Ovary (tissue), 9 donors: Measurements from ENCODE around the gene BBOF1. TPM values are rescaled to one million over a fixed set of nuclear protein-coding genes. Genes with fewer than 3 reads are reported as not detected.

Experiments
- DNase-seq, 5 donors: peaks; one replicate each; pipeline ENCODE4 v3.0.0-alpha.2; 2019 to 2020
- H3K27ac ChIP-seq, 2 donors: fragments of 200-600 bp; one replicate each; pipeline versions ENCODE4 v1.5.1 to v1.8.0; 2019 to 2022
- H3K27me3 ChIP-seq: fragments of 200-600 bp; one replicate; pipeline ENCODE4 v1.8.0; 2022
- H3K36me3 ChIP-seq: fragments of 200-600 bp; sonication (generic); one replicate; pipeline ENCODE4 v1.5.1; 2019
- H3K4me1 ChIP-seq: one replicate; pipeline ENCODE4 v1.8.1; 2013; ENCODE audit warnings: mild to moderate bottlenecking, moderate library complexity; ENCODE audit not compliant: insufficient read depth
- H3K4me3 ChIP-seq: fragments of 200-600 bp; sonication (generic); one replicate; pipeline ENCODE4 v1.5.1; 2017
- H3K9me3 ChIP-seq, 2 donors: fragments of 200-600 bp in 1 of 2; sonication (generic) in 1 of 2; one replicate each; pipeline versions ENCODE4 v1.5.1 to v1.8.1; 2013 to 2019; ENCODE audit warnings: mild to moderate bottlenecking in 1 of 2, moderate library complexity in 1 of 2
- EP300 ChIP-seq: sonication (generic); formaldehyde crosslinking; IDR thresholded peaks from one replicate; pipeline ENCODE4 v1.6.1; 2017; ENCODE audit warnings: antibody characterized with exemption
- POLR2A ChIP-seq: fragments of 450-650 bp; IDR thresholded peaks from one replicate; pipeline ENCODE4 v1.6.1; 2017; ENCODE audit warnings: antibody characterized with exemption, mild to moderate bottlenecking, moderate library complexity
- WGBS, 3 donors: extraction: QIAGEN DNeasy Blood & Tissue Kit in 1 of 3; methylation state at CpG; one replicate each; pipeline versions ENCODE4 v1.1.5 to v1.1.7; 2013 to 2017; 5-methylcytosine and 5-hydroxymethylcytosine counted together
- intact Hi-C, 4 donors: fragments of 100-400 bp; cut with DNase I; formaldehyde crosslinking; loops; one replicate each; pipeline versions ENCODE4 v1.11.0 to v1.15.1; 2022 to 2023
- polyA plus RNA-seq, 2 donors: library from polyadenylated mRNA; stranded (reverse); fragments of 200-250 nt in 1 of 2; fragments of 350-450 nt in 1 of 2; fragmentation: Illumina TruSeq in 1 of 2; extraction: RNeasy Lipid Tissue Mini Kit (QIAGEN cat#74804) in 1 of 2; gene quantifications; one replicate each; pipeline ENCODE4 v1.2.3, GENCODE V29; 2013 to 2014
- total RNA-seq, 7 donors: library from RNA; depleted of rRNA in 2 of 7; stranded (reverse); fragments of >200 nt in 2 of 7; fragmentation: NEBNext Ultra II Directional in 3 of 7; extraction: Animal tissue kit (Norgen Biotek cat#: 25700) in 3 of 7; gene quantifications; one replicate each; pipeline versions ENCODE4 v1.1.0 to v1.2.4, GENCODE V29; 2016 to 2023
- TF ChIP-seq, protein P1 (sequence below), 3 donors: fragments of 450-650 bp in 2 of 3; fragments of 200-600 bp in 1 of 3; IDR thresholded peaks; one replicate each; pipeline versions ENCODE4 v1.5.1 to v1.8.0; 2016 to 2022; ENCODE audit warnings: antibody characterized with exemption in 3 of 3, mild to moderate bottlenecking in 1 of 3
- donor health status: DM: no; HTN: no; CAD: no; lungs with moderate emphysema.
- donor health status: DM: no; HTN: no; CAD: no.
- donor health status: Bipolar disorder and iron deficiency.
- donor health status: DM: yes; HTN: yes; CAD: no.
- donor health status: DM: no; HTN: no; CAD: no.
- donor health status: DM: yes; HTN: yes; CAD: no.

Gene BBOF1
- total and polyA plus RNA-seq, 9 donors = 1.7 to 16.5 (median 4.9) TPM

DNA sequence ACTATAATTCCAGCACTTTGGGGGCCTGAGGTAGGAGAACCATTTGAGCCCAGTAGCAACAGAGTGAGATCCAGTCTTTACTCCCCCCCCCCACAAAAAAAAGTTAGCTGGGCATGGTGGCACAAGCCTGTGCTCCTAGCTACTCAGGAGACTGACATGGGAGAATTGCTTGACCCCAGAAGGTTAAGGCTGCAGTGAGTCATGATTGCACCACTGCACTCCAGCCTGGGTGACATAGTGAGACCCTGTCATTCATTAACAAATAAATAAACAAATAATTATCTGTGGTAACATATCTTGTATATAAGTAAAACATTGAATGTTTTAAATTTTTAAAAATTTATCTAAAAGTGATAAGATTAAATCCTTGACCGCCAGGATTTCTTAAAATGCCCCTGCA, 4.8 kb upstream of the BBOF1 start:
- Histone ChIP-seq H3K27me3 (no peaks in the 10 kb centered on the region), H3K9me3 (no peaks in the 10 kb centered on the region), H3K27ac (no peak overlapping the region), H3K36me3 (no peaks in the 10 kb centered on the region), H3K4me1 (no peaks in the 10 kb centered on the region), H3K4me3 (no peak overlapping the region)
- no peak for DNase-seq
- intact Hi-C loops = loop anchor here in 1 of 4 donors (10.0 kb wide), 1 partner anchor 129 kb away; the partner anchor contains the start of gene ZNF410
- TF ChIP-seq EP300 (no peak), POLR2A (no peak)
- TF ChIP-seq, protein P1, sequence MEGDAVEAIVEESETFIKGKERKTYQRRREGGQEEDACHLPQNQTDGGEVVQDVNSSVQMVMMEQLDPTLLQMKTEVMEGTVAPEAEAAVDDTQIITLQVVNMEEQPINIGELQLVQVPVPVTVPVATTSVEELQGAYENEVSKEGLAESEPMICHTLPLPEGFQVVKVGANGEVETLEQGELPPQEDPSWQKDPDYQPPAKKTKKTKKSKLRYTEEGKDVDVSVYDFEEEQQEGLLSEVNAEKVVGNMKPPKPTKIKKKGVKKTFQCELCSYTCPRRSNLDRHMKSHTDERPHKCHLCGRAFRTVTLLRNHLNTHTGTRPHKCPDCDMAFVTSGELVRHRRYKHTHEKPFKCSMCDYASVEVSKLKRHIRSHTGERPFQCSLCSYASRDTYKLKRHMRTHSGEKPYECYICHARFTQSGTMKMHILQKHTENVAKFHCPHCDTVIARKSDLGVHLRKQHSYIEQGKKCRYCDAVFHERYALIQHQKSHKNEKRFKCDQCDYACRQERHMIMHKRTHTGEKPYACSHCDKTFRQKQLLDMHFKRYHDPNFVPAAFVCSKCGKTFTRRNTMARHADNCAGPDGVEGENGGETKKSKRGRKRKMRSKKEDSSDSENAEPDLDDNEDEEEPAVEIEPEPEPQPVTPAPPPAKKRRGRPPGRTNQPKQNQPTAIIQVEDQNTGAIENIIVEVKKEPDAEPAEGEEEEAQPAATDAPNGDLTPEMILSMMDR (IDR thresholded peaks at IDR 0.05) = no peak
- WGBS, 3 donors = 69 to 87% (median 78%) methylated on average over 1 of the region's 1 CpG

DNA sequence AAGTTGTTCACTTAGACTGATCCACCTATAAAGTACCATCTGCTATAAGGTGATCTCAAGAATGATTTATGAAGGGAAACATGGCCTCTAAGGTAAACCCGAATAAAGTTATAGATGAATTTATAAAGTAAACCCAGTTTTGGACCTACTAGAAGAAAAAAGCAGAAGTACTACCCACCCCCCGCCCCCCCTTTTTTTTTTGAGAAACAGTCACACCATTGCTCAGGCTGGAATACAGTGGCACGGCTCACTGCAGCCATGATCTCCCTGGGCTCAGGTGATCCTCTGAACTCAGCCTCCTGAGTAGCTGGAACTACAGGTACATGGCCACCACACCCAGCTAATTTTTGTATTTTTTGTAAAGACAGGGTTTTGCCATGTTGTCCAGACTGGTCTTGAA, 4.0 kb upstream of the BBOF1 start:
- DNase-seq = no peak
- H3K27ac ChIP-seq = no peak overlapping the region
- H3K36me3 ChIP-seq = no peaks in the 10 kb centered on the region
- H3K27me3 ChIP-seq = no peaks in the 10 kb centered on the region
- H3K4me1 ChIP-seq = no peaks in the 10 kb centered on the region
- intact Hi-C loops = loop anchor here in 1 of 4 donors (10.0 kb wide), 1 partner anchor 130 kb away; the partner anchor contains the start of gene ZNF410
- no peak overlapping the region for H3K4me3 ChIP-seq
- WGBS, 3 donors = 69 to 92% (median 90%) methylated on average over 3 of the region's 3 CpGs
- no peak for TF ChIP-seq POLR2A
- TF ChIP-seq, protein P1 (IDR thresholded peaks at IDR 0.05) = no peak
- TF ChIP-seq EP300 = no peak
- H3K9me3 ChIP-seq = no peaks in the 10 kb centered on the region

DNA sequence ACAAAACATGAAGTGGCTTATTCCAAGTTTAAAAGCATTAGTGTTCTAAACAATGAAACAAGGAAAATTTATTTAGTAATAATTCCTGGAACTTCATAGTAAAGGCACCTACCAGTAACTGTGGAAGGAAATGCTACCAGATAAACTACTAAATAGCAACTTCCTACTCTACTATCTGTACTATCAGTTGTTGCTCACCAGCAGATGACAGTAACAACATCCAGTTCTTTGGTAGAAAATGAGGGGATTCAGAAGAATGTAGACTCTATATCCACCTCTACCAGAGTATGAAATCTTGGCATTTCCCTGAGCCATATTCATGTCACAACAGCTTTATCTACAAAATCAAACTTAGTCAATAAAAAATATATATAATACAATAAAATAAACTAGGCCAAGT, 3.2 kb upstream of the BBOF1 start:
- DNase-seq = no peak
- H3K4me3 ChIP-seq = no peak overlapping the region
- H3K27me3 ChIP-seq = no peaks in the 10 kb centered on the region
- H3K27ac ChIP-seq = no peak overlapping the region
- intact Hi-C loops = loop anchor here in 1 of 4 donors (10.0 kb wide), 1 partner anchor 131 kb away; the partner anchor contains the start of gene ZNF410
- H3K9me3 ChIP-seq = no peaks in the 10 kb centered on the region
- no peaks in the 10 kb centered on the region for H3K4me1 ChIP-seq
- TF ChIP-seq, protein P1 (IDR thresholded peaks at IDR 0.05) = no peak
- no peak for TF ChIP-seq EP300
- no peak for TF ChIP-seq POLR2A
- H3K36me3 ChIP-seq = no peaks in the 10 kb centered on the region

DNA sequence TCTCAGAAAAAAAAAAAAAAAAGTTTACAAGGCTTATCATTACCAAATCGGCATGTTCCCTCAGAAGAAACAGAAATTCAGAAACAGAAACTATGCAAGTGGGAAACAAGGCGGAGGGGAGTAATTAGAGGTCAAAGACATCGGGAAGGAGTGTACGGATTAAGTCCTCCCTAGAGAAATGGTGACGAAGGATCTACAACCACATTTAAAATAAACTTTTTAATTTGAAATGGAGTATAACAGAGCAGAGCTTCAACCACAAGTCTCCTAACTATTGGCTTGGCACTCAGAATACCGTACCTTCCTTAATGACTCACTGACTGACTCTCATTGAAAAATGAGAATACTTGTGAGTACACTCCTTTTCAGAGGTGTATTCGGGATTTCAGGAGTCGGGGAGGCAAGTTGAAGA, 969 bp upstream of the BBOF1 start:
- Histone ChIP-seq H3K9me3 (no peaks in the 10 kb centered on the region), H3K4me3 (peak overlapping the region; percentile 70), H3K27me3 (no peaks in the 10 kb centered on the region), H3K36me3 (no peaks in the 10 kb centered on the region), H3K27ac (peak overlapping the region; percentile 81 to 95), H3K4me1 (no peaks in the 10 kb centered on the region)
- intact Hi-C loops = loop anchor here in 1 of 4 donors (10.0 kb wide), 1 partner anchor 133 kb away; the partner anchor contains the start of gene ZNF410
- 0 to 3% (median 1%) methylated on average over 8 of the region's 8 CpGs for WGBS, 3 donors
- TF ChIP-seq, protein P1 (IDR thresholded peaks at IDR 0.05) = no peak
- TF ChIP-seq EP300 (no peak), POLR2A (no peak)
- DNase-seq = no peak
